GM21381 (cell line): Measurements from ENCODE around the gene DIO3.

ENCODE experiments used
- ATAC-seq: cut with Tn5 transposase; IDR thresholded peaks from one replicate; pipeline ENCODE4 v1.9.1; 2021; ENCODE audit warnings: mild to moderate bottlenecking, moderate library complexity; ENCODE audit not compliant: unreplicated experiment

The DIO3 gene

GRCh38 chr14:101561145-101561896 is at the start of gene DIO3:
DIO3 (plus strand) TSS chr14:101561495.
- ATAC-seq: no peak

GRCh38 chr14:101511620-101512375 is 49.5 kb upstream of the DIO3 start:
- no peak for ATAC-seq

- no peak for ATAC-seq
These were observed 49.0 kb upstream of the DIO3 start for GRCh38 chr14:101512376-101512695.

- no peak for ATAC-seq
These were observed 47.2 kb upstream of the DIO3 start for GRCh38 chr14:101514136-101514535.

- no peak for ATAC-seq
These were observed 44.9 kb upstream of the DIO3 start for GRCh38 chr14:101516401-101516800.

GRCh38 chr14:101518611-101519473 is 42.5 kb upstream of the DIO3 start:
- no peak for ATAC-seq

GRCh38 chr14:101520621-101521472 is 40.4 kb upstream of the DIO3 start:
- no peak for ATAC-seq

- no peak for ATAC-seq
These were observed 39.8 kb upstream of the DIO3 start for GRCh38 chr14:101521473-101521915.

GRCh38 chr14:101521978-101522377 is 39.3 kb upstream of the DIO3 start:
- ATAC-seq: no peak

- no peak for ATAC-seq
These were observed 35.4 kb upstream of the DIO3 start for GRCh38 chr14:101525640-101526527.

GRCh38 chr14:101527987-101528386 is 33.3 kb upstream of the DIO3 start:
- ATAC-seq: no peak

- no peak for ATAC-seq
These were observed 32.2 kb upstream of the DIO3 start for GRCh38 chr14:101529079-101529478.

GRCh38 chr14:101534198-101534597 is 27.1 kb upstream of the DIO3 start:
- ATAC-seq: no peak

- no peak for ATAC-seq
These were observed 26.1 kb upstream of the DIO3 start for GRCh38 chr14:101535232-101535631.

- no peak for ATAC-seq
These were observed 25.5 kb upstream of the DIO3 start for GRCh38 chr14:101535701-101536207.

- no peak for ATAC-seq
These were observed 24.0 kb upstream of the DIO3 start for GRCh38 chr14:101537286-101537685.

- no peak for ATAC-seq
These were observed 22.4 kb upstream of the DIO3 start for GRCh38 chr14:101538878-101539277.

GRCh38 chr14:101539880-101540279 is 21.4 kb upstream of the DIO3 start:
- no peak for ATAC-seq
